Mesendoderm (in vitro differentiated cells): ENCODE data around the gene KLHL34.

ENCODE experiments used
- DNase-seq: peaks from one replicate; pipeline ENCODE4 v3.0.0; 2013
- H2AK5ac ChIP-seq: 2 replicates; pipeline ENCODE4 v1.6.1; 2013; ENCODE audit warnings: low read length, inconsistent platforms
- H2BK120ac ChIP-seq: 2 replicates; pipeline ENCODE4 v1.6.1; 2013; ENCODE audit warnings: low read depth, mild to moderate bottlenecking, low read length, moderate library complexity, mixed read lengths
- H2BK15ac ChIP-seq: replicated peaks from 2 replicates; pipeline ENCODE4 v1.6.1; 2013; ENCODE audit warnings: low read depth, mild to moderate bottlenecking, moderate library complexity
- H2BK5ac ChIP-seq: 2 replicates; pipeline ENCODE4 v1.6.1; 2013; ENCODE audit warnings: low read length, inconsistent platforms
- H3K18ac ChIP-seq: 2 replicates; pipeline ENCODE4 v1.6.1; 2013; ENCODE audit warnings: mild to moderate bottlenecking, low read length, mixed read lengths
- H3K23ac ChIP-seq: one replicate; pipeline ENCODE4 v1.6.1; 2013; ENCODE audit warnings: low read length
- H3K27ac ChIP-seq: 2 replicates; pipeline ENCODE4 v1.5.1; 2013; ENCODE audit warnings: low read depth, mild to moderate bottlenecking, inconsistent platforms, low read length, moderate library complexity
- H3K27me3 ChIP-seq: 2 replicates; pipeline ENCODE4 v1.6.1; 2013; ENCODE audit warnings: low read length, control low read depth, mild to moderate bottlenecking, inconsistent platforms; ENCODE audit not compliant: insufficient read depth, poor library complexity
- H3K36me3 ChIP-seq: 2 replicates; pipeline ENCODE4 v1.6.1; 2013; ENCODE audit warnings: low read length, inconsistent platforms; ENCODE audit not compliant: control insufficient read depth, insufficient read depth
- H3K4ac ChIP-seq: one replicate; pipeline ENCODE4 v1.6.1; 2013; ENCODE audit warnings: low read depth, mild to moderate bottlenecking, low read length, moderate library complexity
- H3K4me1 ChIP-seq: 2 replicates; pipeline ENCODE4 v1.6.1; 2013; ENCODE audit warnings: low read depth, low read length, inconsistent platforms; ENCODE audit not compliant: control insufficient read depth
- H3K4me2 ChIP-seq: 2 replicates; pipeline ENCODE4 v1.6.1; 2013; ENCODE audit warnings: low read length
- H3K4me3 ChIP-seq: 2 replicates; pipeline ENCODE4 v1.5.1; 2013; ENCODE audit warnings: mild to moderate bottlenecking, low read length
- H3K56ac ChIP-seq: one replicate; pipeline ENCODE4 v1.6.1; 2013; ENCODE audit warnings: low read length
- H3K79me1 ChIP-seq: 2 replicates; pipeline ENCODE4 v1.6.1; 2013; ENCODE audit warnings: low read length, inconsistent platforms
- H3K79me2 ChIP-seq: 2 replicates; pipeline ENCODE4 v1.6.1; 2013; ENCODE audit warnings: mild to moderate bottlenecking, low read length; ENCODE audit not compliant: control insufficient read depth, insufficient read depth
- H3K9ac ChIP-seq: 2 replicates; pipeline ENCODE4 v1.6.1; 2013; ENCODE audit warnings: low read length, inconsistent platforms
- H4K5ac ChIP-seq: one replicate; pipeline ENCODE4 v1.6.1; 2013; ENCODE audit warnings: low read length
- H4K8ac ChIP-seq: one replicate; pipeline ENCODE4 v1.6.1; 2013; ENCODE audit warnings: low read depth, mild to moderate bottlenecking, control low read depth, low read length, moderate library complexity
- WGBS: extraction: QIAGEN DNeasy Blood & Tissue Kit; methylation state at CpG from one replicate; pipeline ENCODE4 v1.1.7; 2013; ENCODE audit warnings: low lambda C conversion rate, missing lambda C conversion rate; ENCODE audit not compliant: insufficient coverage; ENCODE audit errors: extremely low coverage; 5-methylcytosine and 5-hydroxymethylcytosine counted together

Gene KLHL34

DNA sequence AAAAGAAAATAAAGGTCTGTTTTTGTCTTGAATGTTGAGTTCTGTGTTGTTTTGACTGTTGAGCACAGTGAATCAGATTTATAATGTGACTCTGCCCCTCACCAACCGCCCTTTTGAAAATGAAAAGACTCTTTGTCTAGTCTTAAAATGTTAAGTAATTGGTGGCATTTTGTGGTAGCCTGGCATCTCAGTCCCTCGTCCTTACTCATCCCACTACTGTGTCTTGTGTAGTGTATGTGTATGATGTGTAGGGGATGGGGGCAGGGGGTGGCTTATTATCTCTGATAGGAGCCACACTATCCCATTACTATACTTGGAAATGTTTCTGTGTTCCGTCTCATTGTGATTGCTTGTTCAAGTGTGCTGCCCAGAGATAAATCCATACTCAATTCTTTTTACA is 12.2 kb downstream of the KLHL34 start:
- Histone ChIP-seq H3K36me3 (no peaks in the 10 kb centered on the region), H3K4me2 (no peak overlapping the region), H3K56ac (no peak overlapping the region), H2BK5ac (no peak overlapping the region), H3K9ac (no peak overlapping the region), H3K27me3 (no peaks in the 10 kb centered on the region), H3K79me1 (no peaks in the 10 kb centered on the region), H3K18ac (no peak overlapping the region), H2BK120ac (no peak overlapping the region), H3K23ac (no peak overlapping the region), H4K5ac (no peak overlapping the region), H3K4me1 (no peaks in the 10 kb centered on the region), H3K27ac (no peak overlapping the region), H3K4me3 (no peak overlapping the region), H3K4ac (no peak overlapping the region), H2AK5ac (no peak overlapping the region), H3K79me2 (no peaks in the 10 kb centered on the region), H4K8ac (no peak overlapping the region), H2BK15ac (no peak overlapping the region)
- DNase-seq: no peak
- no CpG with 5 or more reads among the region's 3 CpGs for WGBS

DNA sequence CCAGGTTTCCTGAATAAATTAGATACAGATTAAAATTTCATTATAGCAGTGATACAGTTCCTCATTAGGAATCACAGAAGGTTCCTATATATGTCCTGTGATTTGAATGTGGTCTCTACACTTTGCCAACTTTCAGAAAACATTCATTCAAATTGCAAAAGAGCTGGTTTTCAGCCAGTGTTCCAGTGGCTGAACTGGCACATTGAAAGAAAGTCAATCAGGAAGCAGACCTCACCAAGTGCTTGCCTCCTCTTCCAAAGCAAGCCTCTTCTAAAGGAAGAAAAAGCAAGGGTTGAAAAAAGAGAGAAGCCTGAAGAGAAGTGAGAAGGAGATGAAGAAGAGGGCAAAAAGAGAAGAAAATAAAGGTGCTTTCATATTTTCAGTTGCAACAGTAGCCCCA is 12.7 kb downstream of the KLHL34 start:
- H4K8ac ChIP-seq: no peak overlapping the region
- no peak overlapping the region for H2BK120ac ChIP-seq
- H3K27me3 ChIP-seq: no peaks in the 10 kb centered on the region
- no peak overlapping the region for H3K4me3 ChIP-seq
- H2AK5ac ChIP-seq: no peak overlapping the region
- DNase-seq: no peak
- no peak overlapping the region for H4K5ac ChIP-seq
- H2BK5ac ChIP-seq: no peak overlapping the region
- no peaks in the 10 kb centered on the region for H3K36me3 ChIP-seq
- no peak overlapping the region for H3K9ac ChIP-seq
- H3K27ac ChIP-seq: no peak overlapping the region
- no peak overlapping the region for H3K4ac ChIP-seq
- H2BK15ac ChIP-seq: no peak overlapping the region
- no peaks in the 10 kb centered on the region for H3K79me1 ChIP-seq
- H3K4me2 ChIP-seq: no peak overlapping the region
- H3K4me1 ChIP-seq: no peaks in the 10 kb centered on the region
- H3K56ac ChIP-seq: no peak overlapping the region
- H3K23ac ChIP-seq: no peak overlapping the region
- H3K79me2 ChIP-seq: no peaks in the 10 kb centered on the region
- no peak overlapping the region for H3K18ac ChIP-seq

DNA sequence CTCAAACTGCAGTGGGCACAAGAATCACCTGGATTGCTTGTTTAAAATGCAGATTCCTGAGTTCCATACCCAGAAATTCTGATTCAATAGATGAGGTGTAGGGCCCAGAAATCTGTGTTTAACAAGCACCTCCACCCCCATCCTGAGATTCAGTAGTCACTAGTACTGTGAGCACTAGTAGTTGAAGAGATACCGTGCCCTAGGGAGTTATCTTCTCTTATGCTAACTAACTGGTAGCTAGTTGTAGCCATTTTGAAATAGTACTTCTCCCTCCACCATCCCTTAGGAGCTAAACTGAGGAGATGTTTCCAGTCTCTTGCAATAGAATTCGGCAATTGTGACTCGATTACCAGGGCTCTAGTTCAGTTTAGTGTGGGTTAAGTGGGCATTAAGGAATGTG is 18.4 kb downstream of the KLHL34 start:
- H3K9ac ChIP-seq: no peak overlapping the region
- no peak overlapping the region for H4K5ac ChIP-seq
- no peak overlapping the region for H3K4me2 ChIP-seq
- H3K23ac ChIP-seq: no peak overlapping the region
- no peaks in the 10 kb centered on the region for H3K36me3 ChIP-seq
- no peaks in the 10 kb centered on the region for H3K4me1 ChIP-seq
- WGBS: no CpG with 5 or more reads among the region's 3 CpGs
- H3K4ac ChIP-seq: no peak overlapping the region
- H3K79me1 ChIP-seq: no peaks in the 10 kb centered on the region
- no peak overlapping the region for H4K8ac ChIP-seq
- no peaks in the 10 kb centered on the region for H3K79me2 ChIP-seq
- peak; percentile 7 for DNase-seq
- H2AK5ac ChIP-seq: no peak overlapping the region
- H2BK120ac ChIP-seq: no peak overlapping the region
- no peak overlapping the region for H3K56ac ChIP-seq
- no peak overlapping the region for H3K27ac ChIP-seq
- no peak overlapping the region for H2BK15ac ChIP-seq
- H3K27me3 ChIP-seq: no peaks in the 10 kb centered on the region
- no peak overlapping the region for H3K18ac ChIP-seq
- no peak overlapping the region for H2BK5ac ChIP-seq
- H3K4me3 ChIP-seq: no peak overlapping the region

DNA sequence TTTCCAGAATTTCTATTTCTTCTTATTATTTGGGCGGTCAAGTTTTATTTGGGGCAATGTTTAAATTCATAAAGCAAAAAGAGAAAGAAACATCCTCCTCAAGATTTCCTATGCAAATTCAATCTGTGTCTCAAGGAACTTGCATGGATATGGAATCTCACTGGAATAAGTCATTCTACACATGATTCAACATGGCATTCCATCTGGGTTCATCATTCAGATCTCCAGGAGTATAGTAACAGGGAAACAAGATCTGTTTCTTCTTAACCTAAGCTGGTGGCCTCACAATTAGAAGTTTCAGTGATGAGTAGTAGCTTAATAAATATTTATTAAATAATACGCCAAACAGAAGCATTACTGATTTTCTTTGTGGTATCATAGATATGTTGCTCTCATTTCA is 19.8 kb downstream of the KLHL34 start:
- H2BK5ac ChIP-seq: no peak overlapping the region
- no peak overlapping the region for H4K8ac ChIP-seq
- no peaks in the 10 kb centered on the region for H3K27me3 ChIP-seq
- H4K5ac ChIP-seq: no peak overlapping the region
- no peak overlapping the region for H2BK15ac ChIP-seq
- no peak overlapping the region for H3K56ac ChIP-seq
- H3K36me3 ChIP-seq: no peaks in the 10 kb centered on the region
- no peak overlapping the region for H2AK5ac ChIP-seq
- H2BK120ac ChIP-seq: no peak overlapping the region
- no peak overlapping the region for H3K9ac ChIP-seq
- H3K4me3 ChIP-seq: no peak overlapping the region
- H3K23ac ChIP-seq: no peak overlapping the region
- no peak overlapping the region for H3K4ac ChIP-seq
- no peaks in the 10 kb centered on the region for H3K79me1 ChIP-seq
- no peaks in the 10 kb centered on the region for H3K79me2 ChIP-seq
- WGBS: no CpG with 5 or more reads among the region's 2 CpGs
- H3K4me2 ChIP-seq: no peak overlapping the region
- H3K4me1 ChIP-seq: no peaks in the 10 kb centered on the region
- no peak overlapping the region for H3K18ac ChIP-seq
- no peak overlapping the region for H3K27ac ChIP-seq
- DNase-seq: no peak

DNA sequence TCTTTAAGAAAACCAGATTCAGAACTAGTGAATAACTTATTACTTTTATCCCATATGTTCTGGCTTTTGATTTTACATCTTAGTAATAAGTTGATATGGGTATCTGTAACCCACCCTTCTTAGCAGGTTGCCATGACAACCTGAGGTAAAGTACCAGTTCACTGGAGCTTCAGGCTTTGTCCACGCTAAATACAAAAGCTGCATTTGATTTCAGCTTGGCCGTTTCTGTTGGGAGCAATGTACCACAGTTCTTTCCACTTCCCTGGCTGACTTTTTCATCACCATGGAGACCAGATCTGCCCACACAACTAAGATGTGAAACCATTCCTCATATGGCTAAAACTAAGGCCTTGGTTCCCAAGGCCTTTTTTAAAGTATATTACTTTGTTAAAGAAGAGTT is 26.1 kb downstream of the KLHL34 start:
- no peak overlapping the region for H3K9ac ChIP-seq
- no peak overlapping the region for H2BK15ac ChIP-seq
- H3K4ac ChIP-seq: no peak overlapping the region
- no peak overlapping the region for H2AK5ac ChIP-seq
- H3K4me2 ChIP-seq: no peak overlapping the region
- no peak overlapping the region for H3K18ac ChIP-seq
- no peak overlapping the region for H2BK120ac ChIP-seq
- no peaks in the 10 kb centered on the region for H3K79me2 ChIP-seq
- no peak overlapping the region for H3K56ac ChIP-seq
- no peak overlapping the region for H4K5ac ChIP-seq
- H4K8ac ChIP-seq: no peak overlapping the region
- H3K79me1 ChIP-seq: no peaks in the 10 kb centered on the region
- no peak overlapping the region for H3K23ac ChIP-seq
- no peak overlapping the region for H3K4me3 ChIP-seq
- no CpG with 5 or more reads among the region's 2 CpGs for WGBS
- H3K27me3 ChIP-seq: no peaks in the 10 kb centered on the region
- H2BK5ac ChIP-seq: no peak overlapping the region
- no peak overlapping the region for H3K27ac ChIP-seq
- H3K36me3 ChIP-seq: no peaks in the 10 kb centered on the region
- no peaks in the 10 kb centered on the region for H3K4me1 ChIP-seq
- no peak for DNase-seq

DNA sequence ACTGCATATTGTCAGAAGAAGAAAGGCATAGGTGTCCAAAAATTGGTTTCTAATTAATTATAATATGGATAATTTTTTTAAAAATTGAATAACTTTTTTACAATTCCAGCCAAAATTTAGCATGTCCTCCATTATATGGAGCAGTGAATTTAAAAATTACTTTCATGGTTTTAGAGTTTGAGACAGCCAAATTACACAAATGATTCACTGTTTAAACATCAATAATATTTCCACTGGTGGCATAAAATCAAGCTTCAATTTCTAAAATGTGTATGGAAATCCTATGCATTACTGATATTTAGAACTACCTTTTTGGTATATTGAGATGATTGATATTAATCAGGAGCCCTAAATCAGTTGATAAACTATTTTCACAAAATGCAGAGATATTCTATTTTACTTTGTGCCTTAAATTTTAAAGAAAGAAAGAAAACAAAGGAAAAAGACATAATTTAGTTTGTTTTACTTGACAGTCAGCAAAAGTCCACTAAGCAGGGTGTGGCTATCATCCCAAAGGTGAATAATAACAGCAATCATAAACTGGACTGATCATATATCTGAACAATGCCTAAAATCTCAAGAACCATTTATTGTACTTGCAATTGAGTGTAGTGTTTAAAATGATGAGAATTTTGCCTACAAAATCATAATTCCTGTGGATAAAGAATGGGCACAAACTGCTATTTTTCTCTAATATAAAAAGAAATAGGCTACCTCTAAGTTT is 34.2 kb downstream of the KLHL34 start:
- Histone ChIP-seq H4K8ac (no peak overlapping the region), H3K23ac (no peak overlapping the region), H3K18ac (no peak overlapping the region), H3K9ac (no peak overlapping the region), H3K36me3 (no peaks in the 10 kb centered on the region), H2BK15ac (no peak overlapping the region), H3K27ac (no peak overlapping the region), H3K4me1 (no peaks in the 10 kb centered on the region), H3K79me1 (no peaks in the 10 kb centered on the region), H2BK120ac (no peak overlapping the region), H4K5ac (no peak overlapping the region), H2AK5ac (no peak overlapping the region), H3K56ac (no peak overlapping the region), H3K4me3 (no peak overlapping the region), H3K27me3 (no peaks in the 10 kb centered on the region), H3K79me2 (no peaks in the 10 kb centered on the region), H2BK5ac (no peak overlapping the region), H3K4me2 (no peak overlapping the region), H3K4ac (no peak overlapping the region)
- no peak for DNase-seq
